CD4-positive, alpha-beta T cell treated with Interleukin-6 at 100 ng/mL for 8 hours (primary cell): ENCODE data around the gene PADI4.

ENCODE experiments used
- DNase-seq: peaks from one replicate; pipeline ENCODE4 v3.0.0-alpha.2; 2020; ENCODE audit warnings: mixed read lengths, low spot score

Gene PADI4

DNA sequence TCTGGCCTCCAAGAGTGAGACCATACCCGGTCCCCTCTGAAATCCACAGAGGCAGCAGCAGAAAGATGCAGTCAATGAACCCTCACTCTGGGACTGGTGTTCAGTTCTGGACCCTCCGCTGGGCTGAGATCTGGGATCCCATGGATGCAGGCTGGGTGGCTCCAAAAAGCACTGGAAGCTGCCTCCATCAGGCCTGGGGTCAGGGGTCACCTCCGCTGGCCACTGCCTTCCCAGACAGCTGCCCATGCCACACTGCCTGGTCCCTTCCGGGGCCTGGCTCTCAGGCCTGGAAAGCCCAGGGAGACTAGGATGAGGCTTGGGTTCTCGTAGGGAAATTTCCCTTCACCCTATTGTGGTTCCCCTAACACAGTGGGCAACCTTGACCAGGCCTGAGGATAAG lies 21.4 kb upstream of the PADI4 start:
- no peak for DNase-seq

DNA sequence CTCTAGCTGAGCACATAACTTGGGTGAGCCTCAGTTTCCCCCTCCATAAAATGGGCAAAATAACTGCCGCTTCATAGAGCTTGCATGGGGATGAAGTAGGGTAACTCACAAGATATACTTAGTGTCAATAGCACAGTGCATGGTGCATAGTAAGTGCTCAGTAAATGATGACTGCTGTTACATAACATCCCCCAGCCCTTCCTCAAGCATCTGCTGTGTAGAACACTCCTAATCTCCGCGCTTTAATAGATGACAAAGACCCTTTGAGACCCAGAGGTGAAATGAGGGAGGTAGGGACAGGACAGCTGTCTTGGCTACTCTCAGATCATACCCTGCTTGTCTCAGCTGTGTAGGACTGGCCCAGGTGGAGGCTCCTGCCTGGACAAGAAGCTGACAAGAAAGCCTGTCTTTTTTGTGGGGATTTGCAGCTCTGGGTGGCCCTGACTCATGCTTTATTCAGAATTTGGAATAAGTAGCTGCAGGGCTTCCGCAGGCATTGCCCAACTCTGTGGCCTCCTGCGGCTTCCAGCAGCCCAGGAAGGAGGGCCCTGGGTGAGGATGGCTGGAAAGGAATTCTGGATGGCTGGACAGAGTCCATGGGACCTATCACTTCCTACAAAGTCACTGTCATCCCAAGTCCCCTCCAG lies 20.7 kb upstream of the PADI4 start:
- DNase-seq = no peak

DNA sequence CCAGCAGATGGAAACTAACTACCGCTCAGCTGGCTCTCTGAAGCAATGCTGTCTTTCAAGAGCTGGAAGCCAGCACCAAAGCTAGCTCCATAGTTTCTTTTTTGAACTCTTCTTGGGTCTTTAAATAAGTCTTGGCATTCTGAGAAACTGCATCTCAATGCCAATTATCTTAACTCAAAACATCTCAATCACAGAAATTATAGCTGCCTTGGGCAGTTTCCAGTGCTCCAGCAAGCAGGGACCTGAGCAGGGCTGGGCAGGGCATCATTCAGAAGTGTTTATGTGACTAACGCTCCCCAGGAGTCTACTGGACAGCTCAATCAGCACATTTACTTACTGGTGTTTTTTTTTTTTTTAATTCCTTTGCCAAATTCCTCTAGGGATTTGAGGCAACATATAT lies 18.3 kb upstream of the PADI4 start:
- no peak for DNase-seq

DNA sequence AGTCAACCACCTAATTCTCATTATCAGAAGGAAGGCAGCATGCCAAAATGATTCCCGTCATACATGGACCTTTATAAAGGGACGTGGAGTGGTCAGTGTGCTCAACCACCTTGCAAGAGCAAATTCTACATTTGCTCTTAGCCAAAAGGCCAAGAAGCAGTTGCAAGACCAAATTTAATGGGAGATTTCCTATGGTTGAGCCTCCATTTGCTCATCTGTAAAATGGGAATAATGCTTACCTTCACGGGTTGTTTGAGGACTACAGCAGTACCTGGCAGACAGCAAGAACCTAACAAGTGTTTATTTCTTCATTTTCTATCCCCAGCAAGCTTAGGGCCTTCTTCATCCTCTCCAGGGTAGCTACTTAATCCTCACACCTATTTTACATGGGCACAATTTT lies 17.4 kb upstream of the PADI4 start:
- no peak for DNase-seq

DNA sequence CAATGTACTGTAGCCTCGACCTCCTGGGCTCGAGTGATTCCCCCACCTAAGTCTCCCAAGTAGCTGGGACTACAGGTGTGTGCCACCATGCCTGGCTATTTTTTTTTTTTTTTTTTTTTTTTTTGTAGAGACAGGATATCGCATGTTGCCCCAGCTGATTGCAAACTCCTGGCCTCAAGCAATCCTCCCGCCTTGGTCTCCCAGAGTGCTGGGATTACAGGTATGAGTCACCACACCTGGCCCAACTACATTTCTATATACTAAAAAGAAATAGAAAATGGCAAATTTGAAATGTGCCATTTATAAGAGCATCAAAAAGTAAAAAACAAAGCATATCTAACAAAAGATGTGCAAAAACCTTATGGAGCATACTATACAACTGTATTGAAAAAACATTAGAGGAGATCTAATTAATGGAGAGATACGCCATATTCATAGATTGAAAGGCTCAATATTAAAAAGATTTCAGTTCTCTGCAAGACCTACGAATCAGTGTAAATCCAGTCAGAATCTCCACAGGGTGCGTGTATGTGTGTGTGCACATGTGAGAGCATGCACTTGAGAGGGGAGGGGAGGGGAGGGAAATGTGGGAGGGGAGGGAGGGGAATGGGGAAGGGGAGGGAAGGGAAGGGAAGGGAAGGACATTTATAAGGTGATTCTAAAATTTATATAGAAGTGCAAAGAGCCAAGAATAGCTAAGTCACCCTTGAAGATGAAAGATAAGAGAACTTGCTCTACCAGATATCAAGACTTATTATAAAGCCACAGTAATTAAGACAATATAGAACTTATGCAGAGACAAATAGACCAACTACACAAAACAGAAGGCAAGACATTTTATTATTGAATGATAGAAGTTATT lies 15.5 kb upstream of the PADI4 start:
- no peak for DNase-seq

DNA sequence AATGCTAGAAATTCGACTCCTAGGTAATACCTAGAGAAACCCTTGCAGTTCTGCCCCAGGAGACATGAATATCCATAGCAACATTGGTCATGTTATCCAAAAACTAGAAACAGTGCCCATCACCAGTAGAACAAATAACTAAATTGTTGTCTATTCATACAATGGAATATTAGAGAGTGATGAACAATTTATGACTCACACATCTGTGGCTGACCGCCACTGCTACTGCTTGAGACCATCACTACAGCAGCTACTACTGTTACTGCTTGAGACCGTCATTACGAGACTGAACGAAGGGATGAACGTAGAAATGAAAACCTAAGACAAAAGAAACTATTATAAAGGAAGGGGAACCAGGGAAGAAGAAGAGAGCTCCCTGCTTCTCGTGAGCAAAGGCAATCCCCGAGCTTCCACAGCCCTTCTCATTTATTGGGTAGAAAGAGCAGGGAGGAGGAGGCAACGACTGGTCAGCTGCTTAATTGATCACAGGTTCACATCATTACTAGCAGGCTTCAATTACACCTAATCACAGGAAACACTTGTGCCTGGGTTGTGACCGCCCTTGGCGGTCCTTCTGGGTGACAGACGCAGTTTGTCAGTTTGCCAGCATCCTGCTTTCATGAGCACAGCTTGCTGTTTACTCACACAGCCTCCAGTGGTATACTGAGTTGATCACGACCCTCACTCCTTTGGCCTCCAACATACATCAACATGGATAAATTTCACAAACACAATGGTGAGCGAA lies 14.1 kb upstream of the PADI4 start:
- DNase-seq = no peak

DNA sequence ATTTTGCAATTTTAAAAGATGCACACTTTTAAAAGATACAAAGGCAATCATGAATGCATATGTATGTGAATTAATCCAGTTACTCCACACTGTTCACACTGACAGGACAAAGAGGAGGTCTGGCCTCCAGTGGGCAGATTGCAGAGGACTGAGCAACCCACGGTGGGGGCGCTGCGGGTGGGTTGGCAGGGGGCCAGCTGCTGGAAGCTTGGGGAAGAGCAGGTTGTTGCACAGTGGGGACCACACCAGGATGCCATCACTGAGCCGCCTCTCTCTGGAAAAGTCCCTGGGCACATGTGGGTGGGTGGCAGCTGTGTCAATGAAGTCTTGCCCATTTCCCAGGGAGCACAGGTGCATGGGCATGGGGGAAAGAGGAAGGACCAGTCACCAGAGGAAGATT lies 12.7 kb upstream of the PADI4 start:
- no peak for DNase-seq

DNA sequence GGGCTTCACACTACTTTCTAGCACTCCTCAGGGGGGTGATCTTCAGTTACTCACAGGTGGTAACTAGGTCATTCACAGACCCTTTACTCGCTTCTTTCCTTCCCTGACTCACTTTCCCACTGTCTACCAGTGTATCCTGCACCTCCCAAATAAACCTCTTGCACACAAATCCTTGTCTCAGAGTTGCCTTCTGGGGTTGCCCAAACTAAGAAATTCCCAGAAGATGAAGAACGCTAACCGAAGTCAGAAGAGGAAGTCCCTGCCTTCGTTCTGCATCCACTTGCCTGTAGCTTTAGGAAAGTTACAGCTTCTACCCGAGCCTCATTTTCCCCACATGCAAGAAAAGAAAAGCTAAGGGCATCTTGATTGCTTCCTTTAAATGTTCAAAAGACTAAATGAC lies 11.9 kb upstream of the PADI4 start:
- DNase-seq = no peak

DNA sequence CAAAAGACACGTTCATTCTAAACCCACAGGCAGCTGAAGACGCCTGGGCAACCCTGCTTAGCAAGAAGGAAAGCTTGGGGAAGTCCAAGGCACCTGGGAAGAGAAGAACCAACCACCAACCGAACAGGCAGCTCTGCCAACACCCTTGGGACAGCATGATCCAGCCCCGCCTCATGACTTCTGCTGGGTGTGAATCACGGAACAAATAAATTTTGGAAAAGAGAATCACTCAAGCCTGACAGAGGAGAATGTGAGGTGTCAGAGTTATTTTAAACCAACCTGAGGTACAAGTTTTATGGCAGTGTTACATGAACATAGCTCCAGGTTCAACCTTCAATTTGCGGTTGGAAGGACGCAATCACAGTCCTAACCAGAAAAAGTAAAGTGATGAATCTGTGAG lies 10.0 kb upstream of the PADI4 start:
- DNase-seq = no peak

DNA sequence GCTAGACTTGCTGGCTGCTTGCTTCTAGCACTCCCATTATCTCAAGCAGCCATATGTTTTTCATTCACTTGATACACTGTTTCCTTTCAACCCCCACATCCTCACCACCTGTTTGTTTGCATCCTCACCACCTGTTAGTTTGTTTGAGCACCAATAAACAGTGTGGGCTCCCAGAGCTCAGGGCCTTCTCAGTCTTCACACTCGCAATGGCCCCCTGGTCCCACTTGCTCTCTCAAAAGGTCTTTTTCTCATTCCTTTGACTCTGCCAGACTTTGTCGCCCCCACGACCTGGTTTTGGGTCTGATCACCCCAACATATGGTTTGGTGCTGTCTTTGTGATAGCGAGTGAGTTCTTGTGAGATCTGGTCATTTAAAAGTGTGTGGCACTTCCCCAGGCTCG lies 6.2 kb upstream of the PADI4 start:
- no peak for DNase-seq

DNA sequence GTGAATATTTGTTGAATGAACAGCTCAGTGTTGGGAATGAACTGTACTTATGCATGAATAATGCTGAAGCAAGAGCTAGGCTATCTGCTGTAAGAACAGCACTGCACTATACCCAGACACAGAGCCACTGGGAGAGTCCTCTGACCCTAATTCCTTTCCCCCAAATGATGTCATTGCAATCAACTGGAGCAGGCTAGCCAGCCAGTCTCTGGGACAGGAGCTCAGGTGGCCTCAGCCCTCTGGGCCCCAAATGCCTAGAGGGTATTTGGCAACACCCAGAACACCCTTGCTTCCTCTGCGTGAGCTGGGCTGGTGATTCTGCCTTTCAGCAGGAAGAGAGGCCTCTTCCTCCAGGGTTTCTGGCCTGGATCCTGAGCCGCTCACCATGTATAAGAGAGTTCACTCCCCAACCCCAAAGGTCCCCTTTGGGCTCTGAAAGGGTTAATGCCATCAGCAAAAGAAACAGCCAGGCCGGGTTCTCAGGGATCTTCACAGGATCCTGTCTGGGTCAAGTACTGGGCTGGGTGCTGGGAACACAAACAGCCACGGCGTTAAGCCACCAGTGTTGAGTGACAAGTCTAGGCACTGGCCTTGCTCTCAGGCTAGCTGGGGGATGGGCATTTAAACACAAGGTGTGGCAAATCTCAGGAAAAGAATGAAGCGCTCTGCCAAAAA lies 3.7 kb upstream of the PADI4 start:
- no peak for DNase-seq

DNA sequence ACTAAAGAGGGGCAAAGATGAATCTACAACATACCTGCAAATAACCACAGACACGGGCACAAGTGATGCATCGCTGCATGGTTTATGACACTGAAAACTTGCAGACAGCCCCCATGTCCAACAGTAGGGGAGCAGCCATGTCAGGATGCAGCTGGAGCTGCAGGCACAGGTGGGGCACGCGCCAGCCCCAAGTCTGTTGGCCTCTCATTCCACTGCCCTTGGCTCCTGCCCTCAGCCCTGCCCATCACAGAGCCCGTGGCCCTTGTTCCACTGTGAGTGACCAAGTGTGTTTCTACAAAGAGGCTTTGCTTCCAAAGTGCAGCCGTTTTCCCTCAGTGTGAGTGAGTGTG lies 3.2 kb upstream of the PADI4 start:
- DNase-seq = no peak

DNA sequence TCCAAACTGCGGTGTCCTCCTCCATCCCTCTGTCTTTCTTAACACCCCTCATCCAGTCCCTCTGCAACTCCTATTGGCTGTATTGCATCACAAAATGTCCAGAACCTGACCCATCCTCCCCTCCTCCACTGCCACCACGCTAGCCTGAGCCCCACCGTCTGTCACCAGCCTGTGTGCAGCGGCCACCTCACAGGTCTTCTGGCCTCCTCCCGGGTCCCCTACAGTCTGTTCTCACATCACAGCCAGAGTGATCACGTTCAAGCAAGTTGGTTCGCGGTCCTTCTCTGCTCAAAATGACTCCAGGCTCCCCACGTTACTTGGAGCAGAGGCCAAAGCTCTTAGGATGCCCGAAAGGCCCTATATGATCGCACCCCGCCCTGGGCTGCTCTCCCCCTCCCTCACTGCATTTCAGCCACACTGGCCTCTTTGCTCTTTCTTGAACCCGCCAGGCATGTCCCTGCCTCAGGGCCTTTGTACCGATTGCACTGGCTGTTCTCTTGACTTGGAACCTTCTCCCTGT lies 2.4 kb upstream of the PADI4 start:
- DNase-seq = no peak

DNA sequence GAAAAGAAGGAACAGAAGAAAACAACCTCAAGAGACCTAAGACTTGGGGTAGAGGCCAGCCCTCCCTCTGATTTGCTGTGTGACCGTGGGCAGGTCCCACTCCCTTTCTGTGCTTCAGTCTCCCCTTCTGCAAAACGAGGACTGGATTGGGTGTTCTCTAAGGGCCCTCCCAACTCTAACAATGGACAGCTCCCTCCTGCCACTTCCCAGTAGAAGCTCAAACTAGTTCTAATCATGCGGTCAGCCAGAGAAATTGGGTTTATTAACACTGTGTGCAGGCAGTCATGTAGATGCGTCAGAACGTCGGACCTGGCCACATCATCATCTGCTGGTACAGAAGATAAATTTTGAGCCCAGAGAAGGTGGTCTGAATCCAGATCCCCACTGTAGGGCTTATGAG lies 1.6 kb upstream of the PADI4 start:
- no peak for DNase-seq

DNA sequence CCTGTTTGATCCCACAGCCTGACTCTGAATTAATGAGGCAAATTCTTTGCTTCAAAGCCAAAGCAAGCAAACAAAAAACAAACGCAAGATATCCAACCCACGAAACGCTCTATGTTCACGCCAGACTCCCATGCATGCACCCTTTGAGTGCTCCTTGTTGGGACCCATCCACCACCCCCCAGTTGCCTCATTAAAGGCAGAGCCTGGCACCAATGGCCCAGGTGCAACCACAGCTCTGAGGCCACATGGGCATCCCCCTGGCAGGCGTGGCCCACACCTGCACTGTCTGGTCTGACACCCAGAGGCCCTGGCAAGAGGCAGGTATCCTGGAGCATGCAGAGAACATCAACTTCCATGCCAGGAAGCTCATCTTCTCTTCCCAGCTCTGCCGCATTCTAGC lies 1.1 kb upstream of the PADI4 start:
- DNase-seq = no peak

DNA sequence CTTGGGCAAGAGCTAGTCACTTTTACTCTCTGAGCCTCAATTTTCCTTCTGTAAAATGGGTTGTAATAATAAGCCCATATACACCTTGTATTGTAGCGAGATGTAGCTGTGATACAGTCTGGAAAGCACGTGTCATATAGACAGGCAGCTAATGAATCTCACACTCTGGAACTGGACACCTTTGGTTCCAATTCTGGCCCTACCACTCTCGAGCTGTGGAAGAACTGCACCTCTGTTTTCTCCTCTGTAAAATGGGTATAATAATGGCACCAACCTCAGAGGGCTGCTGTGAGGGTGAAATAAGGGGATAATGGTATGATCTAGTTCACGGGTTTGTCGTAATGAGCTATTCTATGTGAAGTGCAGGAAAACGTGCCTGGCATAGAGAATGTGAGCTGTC lies 668 bp upstream of the PADI4 start:
- DNase-seq = no peak

DNA sequence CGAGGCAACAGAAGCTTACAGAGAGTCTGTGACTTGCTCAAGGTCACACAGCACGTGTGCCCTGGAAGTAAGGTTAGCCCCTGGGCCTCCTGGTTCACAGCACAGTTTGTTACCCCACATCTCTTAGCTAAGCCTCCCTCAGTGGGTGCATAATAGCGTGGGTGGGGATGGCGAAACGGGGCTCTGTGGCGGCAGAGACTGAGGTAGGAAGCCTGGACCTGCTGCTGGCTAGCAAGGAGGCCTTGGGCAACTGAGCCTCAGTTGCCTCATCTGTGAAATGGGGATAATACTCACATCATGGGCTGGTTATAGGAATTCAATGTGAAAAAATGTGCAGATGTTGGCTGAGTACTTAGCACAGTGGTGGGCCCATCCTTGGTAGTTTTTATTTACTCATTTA lies 596 bp downstream of the PADI4 start:
- DNase-seq = no peak

DNA sequence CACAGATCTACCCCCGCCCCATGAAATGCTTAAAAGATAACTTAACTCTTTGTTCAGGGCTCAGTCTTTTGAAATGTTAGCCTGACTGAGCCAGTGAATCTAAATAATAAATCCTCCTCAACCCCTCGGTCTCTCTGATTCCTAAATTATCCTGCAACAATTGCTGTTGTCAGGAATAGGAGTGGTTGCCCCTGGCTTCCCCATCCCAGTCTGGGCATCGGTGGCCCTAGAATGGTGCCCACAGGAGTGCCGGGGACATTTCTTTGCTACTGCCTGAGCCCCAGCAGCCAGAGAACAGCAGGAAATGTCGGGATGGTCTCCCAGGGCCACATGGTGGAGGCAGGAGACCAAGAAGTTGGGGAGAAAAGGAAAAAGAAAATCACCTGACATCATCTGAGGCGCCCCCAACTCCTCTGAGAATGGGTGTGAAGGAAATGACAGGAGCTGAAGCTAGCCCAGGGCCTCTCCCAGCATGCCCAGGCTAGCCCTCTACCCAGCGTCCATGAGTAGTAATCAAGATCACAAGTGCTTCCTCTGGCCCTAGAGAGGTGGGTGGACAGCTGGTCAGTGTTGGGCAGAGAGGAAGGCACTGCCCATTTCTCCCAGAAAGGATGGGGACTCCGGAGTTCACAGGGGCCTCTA lies 1.6 kb downstream of the PADI4 start:
- no peak for DNase-seq

DNA sequence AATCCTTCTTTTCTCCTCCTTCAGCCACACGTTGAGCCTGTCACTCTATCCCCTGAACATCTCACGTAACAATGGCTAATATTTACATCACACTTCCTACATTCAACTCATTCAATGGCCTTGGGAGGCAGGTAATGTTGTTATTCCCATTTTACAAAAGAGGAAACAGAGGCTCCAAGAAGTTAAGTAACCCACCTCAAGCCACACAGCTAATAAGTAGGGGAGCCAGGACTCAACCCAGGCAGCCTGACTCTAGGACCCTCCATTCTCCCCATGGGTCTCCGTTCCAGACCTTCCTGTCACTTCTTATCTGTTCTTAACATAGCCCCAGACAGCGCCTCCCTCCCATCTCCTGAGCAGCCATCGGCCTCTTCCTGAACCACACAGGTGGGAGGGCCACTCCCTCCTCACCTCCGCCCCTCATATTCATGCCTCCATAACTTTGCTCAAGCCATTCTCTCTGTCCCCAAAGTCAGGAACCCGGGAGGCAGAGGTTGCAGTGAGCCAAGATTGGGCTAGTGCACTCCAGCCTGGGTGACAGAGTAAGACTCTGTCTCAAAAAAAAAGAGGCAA lies 2.2 kb downstream of the PADI4 start:
- no peak for DNase-seq

DNA sequence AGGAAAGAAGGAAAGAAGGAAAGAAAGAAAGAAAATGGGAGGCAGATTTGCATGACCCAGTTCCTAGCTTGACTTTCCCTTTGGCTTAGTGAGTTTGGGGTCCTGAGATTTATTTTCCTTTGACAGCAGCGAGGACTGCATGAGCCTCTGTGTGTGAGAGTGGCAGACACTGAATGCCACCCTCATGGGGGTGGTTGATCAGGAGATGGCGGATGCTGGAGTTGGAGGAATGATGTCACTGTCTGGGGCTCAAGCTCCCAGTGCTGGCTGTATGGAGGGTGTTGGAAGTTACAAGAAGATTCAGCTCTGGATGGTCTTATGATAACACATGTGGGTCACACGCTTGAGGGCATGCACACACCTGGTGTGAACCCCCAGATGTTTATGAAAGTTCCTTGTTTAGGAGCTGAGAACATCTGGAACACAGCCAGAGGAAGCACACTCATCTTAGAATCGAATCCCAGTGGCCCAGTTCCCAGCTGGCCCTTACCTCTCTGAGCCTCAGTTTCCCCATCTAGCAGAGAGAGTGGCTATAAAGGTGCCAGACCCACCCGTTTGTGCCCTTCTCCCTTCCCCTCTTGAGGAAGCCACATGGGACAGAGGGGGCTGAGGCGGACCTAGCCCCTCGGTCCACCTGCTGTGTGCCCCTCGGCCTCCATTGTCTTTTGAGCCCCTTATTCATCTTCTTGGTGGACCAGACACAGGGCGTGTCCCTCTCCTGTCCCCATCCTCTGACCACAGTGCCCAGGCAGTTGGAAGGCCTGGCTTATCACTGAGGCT lies 5.7 kb downstream of the PADI4 start:
- DNase-seq = no peak

DNA sequence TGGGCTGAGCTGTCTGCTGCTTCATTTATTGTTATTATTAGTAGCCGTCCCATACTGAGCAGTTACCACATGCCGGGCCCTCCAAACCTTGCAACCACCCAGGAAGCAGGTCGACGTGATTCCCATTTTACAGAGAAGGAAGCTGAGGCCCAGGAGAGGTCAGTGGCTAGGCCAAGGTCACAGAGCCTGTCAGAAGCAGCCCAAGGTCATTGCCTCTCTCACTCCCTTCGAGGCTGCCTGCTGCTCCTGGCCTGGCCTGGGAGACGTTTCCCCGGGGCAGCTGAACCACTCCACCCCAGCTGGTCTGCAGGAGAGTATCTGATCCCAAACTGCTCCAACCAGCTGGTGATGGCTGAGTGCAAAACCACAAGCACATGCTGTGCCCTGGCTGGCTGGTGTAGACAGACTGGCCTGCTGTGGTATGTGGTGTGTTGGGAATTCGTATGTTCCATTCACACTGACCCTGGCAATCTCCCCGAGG lies 6.5 kb downstream of the PADI4 start:
- DNase-seq = no peak
